NCI-H1694 treated with DMSO at 0.1 percent for 48 hours (cell line): Measurements from ENCODE around the gene SGCA.

Source experiments
- DNase-seq: peaks from one replicate; lab custom pipeline; 2025; lab: John Stamatoyannopoulos, UW

The SGCA gene

DNA sequence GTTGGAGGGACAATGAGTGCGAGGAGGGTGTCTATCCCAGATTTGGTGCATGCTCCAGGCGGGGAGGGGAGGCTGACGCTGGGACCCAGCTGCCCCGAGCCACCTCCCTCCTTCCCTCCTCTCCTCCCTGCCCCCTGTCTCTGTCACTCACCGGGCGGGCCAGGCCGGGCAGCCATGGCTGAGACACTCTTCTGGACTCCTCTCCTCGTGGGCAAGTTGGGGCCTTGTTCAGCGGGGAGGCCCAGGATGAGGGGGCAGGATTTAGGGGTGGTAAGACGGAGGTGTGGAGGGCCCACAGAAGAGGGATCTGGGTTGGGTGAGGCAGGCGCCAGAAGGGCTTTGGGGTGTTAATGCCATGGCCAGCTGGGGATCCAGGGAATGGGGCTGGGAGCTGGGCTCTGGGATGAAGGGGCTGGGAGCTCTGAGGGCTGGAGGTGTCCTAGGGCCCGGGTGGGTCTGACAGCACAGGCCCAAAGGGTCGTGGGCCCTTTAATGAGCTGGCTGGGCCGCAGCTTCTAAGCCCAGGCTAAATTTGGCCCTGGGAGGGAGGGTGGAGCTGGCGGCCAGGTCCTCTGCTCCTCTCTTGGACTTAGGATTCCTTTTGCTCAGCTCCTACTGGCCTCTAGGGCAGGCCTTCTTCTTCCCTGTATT is at the start of gene SGCA:
Gene SGCA (plus strand): TSS at position 139 of the 651 bp plus-strand sequence. CDS start 36 bp downstream, at position 175.
- no peak for DNase-seq

DNA sequence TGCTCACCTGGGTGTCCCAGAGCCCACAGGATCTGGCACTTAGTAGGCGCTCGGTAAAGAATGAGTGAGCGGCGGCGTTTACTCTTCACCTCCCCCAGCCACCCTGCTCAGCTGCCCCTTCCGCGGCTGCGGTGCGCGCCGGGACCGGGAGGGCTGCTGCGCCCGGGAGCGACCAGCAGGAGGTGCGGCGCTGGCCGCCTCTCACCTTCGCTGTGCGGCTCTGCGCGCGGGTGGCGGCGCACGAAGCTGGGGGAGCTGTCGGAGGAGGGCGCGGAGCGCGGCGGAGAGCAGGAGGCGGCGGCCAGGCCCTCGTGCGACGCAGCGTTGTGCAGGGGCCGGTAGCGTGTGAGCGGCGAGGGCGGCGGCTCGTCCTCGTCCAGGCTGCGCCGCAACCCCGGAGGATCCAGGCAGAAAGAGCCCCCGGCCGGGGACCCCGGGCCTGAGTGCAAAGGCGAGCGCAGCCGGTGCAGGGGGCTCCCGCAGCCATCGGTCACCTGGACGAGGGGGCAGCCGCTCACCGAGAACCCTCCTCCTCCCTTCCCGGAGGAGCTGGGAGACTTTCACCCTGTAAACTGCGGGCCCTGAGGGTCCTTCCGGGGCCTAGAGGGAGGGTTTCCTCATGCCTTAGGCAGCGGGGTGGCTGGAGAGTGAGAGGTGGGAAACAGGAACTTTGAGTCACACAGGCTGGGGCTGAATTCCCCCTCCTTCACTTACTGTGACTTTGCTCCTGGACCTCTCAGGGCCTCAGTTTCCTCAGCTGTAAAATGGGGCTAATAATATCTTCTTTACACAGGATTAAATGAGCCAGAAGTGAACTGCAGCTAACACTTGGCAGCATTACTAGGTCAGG is 48.4 kb upstream of the SGCA start:
- DNase-seq, result no peak

DNA sequence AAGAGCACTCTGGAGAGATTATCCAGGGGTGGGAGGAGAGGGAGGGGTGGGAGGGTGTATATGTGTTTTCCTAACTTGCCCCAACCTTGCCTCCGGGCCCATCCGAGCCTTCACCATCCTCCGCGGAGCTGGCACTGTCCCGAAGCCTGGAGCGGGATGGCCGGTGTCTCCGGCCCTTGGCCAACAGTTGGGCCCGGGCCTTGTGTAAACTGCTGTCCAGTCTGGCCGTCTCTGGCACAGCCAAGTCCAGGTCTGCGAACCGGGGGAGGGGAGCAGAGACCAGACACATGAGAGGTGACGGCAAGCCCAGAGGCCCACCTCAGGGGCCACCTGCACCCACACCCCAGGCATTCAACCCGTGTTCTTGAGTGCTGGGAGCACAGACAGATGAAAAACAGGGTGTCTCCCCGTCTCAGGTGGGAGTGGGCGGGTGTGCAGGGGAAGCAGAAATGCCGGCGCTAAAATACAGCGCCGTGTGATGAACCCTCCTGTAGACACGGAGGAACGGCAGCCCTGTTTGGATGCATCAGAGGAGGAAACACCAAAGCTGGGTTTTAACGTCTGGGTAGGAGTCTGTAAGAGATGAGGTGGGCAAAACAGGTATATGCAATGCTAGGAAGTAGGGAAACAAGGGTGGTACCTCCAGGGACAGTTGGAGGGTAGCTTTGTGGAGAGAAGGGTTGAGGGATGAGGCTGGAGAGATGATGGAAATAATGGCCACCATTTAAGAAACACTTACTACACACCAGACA is 47.6 kb upstream of the SGCA start:
- no peak for DNase-seq

DNA sequence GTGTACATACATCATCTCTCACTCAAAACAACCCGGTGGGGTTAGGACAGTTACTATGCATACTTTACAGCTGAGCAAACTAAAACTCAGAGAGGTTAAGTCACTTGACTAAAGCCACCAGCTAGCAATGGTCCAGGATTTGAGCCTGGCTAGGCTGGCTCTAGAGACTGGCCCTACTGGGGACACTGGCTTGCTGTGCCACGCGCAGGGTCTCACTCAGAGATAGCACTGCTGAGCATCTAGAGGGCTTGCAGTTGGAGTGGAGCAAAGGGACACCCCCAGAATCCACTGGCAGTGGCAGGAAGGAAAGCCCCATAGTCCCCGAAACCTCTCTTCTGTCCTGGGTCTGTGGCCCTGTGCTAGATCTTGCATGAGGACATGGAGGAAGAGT is 47.0 kb upstream of the SGCA start:
- no peak for DNase-seq

DNA sequence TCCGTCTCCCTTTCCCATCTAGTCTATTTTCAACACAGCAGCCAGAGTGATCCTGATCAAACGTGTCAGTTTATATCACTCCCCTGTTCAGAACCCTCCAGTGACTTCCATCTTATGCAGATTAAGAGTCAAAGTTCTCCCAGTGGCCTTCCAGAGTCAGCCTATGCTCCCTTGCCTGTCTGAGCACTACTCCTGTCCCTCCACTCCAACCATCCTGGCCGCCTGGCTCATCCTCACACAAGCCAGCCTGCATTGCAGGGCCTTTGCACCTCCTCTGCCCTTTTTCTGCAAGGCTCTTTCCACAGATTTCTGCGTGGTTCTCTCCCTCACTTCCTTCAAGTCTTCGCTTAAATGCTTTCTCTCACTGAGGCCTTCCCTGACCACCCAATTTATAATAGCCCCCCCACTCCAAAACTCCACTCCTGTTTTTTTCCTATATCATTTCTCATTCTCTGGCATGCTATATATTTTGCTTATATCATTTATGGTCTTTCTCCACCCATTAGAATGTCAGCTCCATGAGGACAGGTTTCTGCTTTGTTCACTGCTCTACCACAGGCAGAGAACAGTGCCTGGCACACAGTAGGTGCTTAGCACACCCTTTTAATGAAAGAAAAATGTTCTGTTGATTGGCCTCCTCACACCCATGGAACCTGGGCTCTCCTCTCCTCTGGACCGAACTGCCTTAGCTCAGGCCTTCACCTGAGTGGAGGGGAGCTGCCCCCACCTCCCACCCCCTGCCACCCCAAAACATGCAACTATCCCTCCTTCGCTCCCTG is 45.1 kb upstream of the SGCA start:
- no peak for DNase-seq

DNA sequence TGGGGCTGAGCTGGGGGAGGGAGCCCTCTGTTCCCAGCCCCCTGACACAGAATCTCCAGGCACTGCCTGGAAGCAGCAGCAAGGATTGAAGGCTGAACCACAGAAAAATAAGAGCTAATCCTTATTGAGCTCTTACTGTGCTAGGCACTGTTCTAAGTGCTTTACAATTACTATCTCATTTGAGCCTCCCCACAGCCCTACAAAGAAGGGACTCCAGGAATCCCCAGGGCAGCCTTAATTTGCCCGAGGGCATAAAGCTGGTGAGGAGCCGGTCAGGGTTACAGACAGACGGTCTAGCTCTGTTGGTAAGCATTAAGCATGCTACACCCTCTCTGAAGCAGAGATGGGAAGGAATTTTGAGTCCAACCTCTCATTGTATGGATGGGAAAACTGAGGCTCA is 42.9 kb upstream of the SGCA start:
- no peak for DNase-seq

DNA sequence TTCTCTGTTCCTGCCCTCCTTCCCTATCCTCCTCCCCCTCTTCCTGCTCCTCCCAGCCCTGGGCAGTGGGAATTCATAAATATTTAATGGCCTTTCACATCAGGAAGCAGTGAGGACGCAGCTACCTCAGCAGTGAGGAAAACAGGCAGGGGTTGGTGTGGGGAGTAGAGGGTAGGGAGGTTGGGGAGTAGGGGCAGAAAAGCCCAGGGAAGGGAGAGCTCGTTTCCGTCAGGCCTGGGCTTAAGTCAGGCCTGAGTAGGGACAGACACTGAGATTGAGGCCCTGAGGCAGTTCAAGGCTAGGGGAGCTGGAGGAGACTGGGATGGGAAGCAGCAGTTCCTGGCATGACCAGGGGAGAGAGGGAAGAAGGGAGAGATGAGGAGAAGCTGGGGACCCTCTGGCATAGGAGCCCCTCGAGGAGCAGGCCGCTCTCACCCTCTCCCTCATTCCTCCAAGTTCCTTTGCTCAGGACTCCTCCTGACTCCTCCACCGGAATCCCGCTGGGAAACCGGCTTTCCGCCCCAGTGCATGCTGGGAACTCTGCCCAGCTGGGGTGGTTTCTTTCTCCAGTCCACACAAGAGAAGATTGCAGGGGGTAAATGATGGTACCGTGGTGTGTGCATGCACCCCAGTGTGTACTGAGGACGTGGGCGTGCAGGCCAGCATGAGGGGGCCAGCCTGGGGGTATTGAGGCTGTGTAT is 42.0 kb upstream of the SGCA start:
- no peak for DNase-seq

DNA sequence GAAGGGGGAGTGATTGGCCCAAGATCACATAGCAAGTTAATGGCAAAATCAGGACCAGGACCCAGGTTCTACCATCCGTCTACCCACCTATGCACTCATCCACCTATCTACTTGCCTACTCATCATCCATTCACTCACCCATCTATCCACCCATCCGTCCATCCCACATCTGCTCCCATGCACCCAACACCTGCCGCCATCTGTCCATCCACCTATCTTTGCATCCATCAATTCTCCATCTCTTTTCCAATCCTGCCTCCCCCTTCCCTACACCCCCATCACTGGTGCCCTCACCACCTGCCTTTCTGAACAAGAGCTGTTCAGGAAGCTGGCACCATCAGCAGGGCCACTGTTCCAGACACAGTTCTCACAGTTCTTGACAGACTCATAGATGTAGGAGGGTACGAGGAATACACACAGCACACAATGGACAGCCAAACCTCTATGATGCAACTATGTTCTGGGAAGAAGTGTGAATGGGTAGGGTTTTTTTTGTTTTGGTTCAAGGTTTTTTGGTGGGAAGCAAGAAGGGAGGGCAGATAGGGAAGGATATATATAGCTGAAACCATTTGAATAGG is 40.3 kb upstream of the SGCA start:
- no peak for DNase-seq

DNA sequence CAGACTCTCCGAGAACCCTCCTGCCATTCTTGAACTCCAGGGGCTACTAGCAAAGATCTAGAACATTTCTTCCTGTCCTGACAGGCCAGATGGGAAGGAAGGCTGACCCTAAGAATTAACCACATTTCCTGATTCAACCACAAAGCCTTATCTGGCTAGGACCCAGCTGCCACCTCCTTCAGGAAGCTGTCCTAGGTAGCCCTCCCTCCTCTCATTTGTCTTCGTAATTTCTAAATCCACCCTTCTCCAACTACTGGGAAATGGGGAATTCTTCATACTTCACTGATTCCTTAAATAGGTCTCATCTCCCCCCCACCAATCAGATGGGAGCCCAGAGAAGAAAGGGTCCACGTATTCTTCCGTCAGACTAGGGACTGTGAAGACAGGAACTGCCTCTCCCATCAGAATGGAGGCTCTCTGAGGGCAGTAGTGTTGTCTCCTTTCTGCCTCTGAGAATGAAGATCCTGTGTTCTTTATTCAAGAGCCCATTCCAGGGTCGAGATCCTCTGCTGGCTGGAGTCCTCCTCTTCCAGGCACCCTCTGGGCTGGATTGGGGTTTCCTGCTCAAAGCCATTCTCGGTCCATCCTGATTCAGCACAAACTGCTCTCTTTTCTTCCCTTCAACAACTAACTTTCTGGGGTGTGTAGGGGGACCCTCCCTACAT is 38.0 kb upstream of the SGCA start:
- DNase-seq, result no peak

DNA sequence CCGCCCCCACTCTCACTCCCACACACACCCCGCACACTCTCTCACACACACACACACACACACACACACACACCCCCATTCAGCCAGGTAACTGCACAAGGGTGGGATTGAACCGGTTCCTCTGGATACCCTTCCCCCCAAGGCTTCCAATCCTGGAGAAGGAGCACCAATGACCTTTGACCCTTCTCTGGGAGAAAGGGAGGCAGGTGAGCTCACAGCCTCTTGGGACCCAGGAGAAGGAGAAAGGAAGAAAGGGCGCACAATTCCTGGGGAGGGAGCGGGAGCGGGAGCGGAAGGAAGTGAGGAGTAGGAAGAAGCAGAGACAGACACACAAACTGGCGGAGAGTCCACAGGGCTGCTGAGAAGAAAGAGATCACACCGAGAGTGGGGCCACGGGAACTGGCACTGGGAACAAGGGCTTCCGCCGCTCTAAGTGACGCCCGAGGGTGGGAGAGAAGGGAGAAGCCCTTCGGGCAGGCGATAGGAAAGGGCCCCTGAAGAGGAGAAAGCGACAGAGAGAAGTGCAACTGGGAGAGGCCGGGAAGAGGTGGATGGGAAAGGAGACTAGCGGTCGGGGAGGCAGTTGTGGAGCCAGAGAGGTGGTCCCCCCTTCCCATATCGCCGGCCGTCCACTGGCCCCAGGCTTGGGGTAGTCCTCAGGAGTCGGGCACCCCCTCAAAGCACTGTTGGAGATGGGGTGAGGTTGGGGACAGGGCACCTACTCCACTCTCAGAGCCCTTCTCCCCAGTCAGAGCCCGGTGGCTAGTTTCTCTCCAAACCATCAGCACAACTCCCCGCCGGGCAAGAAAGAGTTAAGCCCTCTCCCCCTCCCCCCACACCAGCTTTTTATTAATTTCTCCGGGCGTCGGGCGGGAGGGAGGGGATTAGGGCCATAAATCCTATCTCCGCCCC is 37.1 kb upstream of the SGCA start:
- DNase-seq, result no peak

DNA sequence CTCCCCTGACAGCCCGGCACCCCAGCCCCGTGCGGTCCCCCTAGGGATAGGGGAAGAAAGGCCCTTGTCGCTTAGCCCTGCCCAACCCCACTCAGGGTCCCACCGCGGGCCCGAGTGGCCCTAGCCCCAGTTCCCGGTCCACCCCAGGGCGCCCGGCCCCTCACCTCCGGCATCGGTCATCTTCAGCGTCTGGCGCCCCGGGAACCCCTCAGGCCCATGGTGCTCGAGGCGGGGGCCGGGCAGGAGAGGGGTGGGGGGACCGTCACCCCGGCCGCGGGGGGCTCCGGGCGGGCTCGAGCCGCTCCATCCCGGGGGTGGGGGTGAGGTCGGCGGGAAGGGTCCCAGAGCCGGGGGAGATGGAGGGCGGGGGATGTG is 36.5 kb upstream of the SGCA start:
- DNase-seq, result no peak

DNA sequence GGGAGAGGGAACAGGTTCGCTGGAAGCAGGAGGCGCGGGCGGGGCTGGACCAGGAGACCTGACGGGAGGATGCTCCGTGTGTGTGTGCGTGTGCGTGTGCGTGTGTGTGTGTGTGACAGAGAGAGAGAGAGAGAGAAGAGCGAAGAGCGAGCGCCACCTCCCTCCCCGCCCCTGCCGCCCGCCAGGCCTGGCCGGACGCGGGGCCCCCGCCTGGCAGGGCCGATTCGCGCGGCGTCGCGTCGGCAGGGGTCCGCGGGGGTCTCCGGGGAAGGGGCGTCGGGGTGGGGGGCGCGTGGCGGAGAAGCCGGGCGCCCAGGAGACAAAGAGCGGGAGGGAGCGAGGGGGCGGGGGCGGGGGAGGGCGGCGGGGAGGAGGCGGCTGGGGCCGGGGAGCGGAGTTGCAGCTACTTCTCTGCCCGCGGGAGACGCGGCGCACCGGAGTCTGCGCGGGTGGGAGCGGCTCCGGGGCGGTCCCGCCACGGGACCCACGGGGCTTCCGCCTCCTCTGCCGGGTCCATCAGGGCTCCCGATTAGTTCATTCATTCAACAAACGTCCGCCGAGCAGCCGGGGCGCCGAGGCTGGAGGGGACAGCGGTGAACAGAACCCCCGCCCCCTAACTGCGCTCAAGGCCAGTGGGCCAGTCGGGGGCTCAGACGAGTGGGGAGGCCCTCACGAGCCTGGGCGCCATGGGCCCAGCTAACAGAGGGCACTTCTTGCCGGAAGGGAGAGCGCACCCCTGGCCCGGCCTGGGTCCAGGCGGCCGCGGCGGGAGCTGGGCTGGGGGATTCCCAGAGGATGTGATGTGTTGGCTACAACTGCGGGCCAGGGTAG is 35.9 kb upstream of the SGCA start, which contains the start of gene SAMD14:
Gene SAMD14 (minus strand): TSS at position 433 of the 831 bp plus-strand sequence. CDS start 5,201 bp downstream, outside the sequence.
- no peak for DNase-seq

DNA sequence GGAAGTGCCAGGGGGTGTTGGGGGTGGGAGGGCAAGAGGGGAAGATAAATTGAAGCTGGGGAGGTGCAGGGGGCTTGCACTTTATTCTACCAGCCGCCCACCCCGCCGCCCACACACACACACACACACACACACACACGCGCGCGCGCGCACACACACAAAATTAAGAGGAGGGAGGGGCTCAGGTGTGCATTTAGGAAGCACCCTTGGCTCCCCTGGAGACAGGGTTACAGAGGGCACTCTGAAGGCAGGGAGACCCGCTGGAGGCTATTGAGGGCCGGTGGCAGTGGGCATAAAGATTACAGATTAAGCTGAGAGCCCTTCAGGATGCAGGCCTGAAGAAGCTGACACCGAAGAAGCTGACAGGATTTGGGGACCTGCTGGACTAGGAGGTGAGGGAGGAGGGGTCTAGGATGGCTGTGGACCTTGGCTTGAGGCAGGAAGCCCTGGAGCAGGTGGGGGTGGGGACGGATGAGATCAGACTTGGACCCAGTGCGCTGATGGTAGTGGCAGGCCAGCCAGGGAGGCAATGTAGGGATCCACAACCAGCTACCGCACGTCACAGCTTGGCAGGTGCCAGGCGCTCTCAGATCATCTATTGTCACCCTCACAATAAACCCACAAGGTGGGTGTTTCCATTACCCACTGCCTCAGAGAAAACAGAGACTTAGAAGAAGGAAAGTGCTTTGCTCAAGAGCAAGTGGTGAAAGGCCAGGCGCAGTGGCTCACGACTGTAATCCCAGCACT is 35.1 kb upstream of the SGCA start:
- DNase-seq, result no peak

DNA sequence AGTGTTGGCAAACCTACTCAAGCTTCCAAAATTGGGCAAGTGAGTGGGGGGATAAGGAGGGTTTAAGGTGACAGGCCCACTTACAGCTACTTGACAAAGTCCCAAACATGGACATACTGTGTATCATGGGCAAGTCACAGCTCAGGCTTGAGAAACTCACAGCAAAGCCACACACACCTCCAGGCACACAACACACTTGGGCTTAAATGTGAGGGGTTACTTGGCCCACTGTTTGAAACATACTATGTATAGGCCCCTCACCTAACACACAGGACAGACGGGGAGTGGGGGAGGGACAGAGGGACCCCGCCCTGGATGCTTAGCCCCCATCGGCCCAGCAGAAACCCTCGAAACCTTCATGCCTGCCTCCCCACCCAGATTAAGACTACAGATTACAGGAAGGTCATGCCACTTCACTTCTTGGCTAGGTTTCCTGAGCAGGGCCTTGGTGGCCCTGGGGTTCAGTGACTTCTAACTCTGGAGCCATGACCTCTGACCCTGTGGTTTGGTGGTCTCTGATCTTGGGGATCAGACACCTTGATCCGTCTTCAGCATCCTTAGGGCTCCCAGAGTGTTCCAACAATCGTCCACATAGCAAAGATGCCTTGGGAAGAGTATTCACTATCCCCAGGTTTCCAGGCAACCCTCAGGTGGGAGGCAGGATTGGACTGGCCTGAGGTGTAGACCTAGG is 33.6 kb upstream of the SGCA start:
- DNase-seq, result no peak

DNA sequence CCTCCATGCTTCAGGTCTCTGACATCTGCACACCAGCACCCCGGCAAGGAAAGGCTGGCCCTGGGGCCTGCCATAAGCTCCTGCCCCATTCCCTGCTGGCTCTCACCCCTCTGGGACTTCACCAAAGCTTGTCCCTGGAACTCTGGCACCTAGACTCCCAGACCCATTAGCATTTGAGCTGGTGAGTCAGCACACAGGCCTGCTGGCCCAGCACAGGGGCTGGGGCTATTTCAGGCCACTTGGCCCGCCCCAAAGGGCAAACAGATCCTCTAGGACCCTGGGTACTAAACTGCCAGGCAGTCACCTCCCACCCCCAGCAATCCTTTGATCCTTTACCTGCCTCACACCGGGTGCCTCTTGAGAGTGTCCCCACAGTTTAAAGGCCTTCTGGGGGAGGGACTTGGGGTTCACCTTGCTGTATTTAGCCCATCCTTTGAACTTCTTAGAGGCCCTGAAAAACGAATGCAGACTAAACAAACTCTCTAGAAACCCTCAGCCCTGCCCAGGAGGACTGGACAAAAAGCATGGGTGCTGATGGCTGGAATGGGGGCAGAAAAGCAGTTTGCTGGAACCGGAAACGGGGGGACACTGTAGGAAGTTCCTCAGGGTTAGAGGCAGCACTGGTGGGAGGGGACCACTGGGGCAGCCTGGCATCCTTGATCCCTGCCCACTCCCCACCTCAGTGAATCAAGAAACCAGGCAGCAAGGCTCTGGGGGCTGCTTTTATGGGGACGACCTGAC is 32.6 kb upstream of the SGCA start:
- no peak for DNase-seq

DNA sequence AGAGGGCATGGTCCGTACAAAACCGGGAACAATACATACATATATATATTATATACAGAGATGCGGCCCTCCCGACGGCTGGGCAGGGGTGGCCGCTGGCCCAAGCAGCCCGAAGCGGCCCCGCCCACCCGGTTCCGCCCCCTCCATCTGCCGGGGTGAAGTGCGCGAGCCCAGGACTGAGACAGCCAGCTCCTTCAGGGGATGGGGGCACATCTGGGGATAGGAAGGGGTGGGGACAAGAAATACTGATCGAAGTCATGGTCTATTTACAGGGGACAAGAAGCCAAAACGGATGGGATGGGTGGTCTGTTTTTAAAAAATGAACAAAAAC is 32.1 kb upstream of the SGCA start:
- no peak for DNase-seq
